ENCODE data around the gene SETD5.

GRCh38 chr3:9439331-9439730, 41.9 kb downstream of the SETD5 start:
- TF ChIP-seq CTCF (IDR thresholded peaks at IDR 0.05) (no peak), POLR2A (IDR thresholded peaks at IDR 0.05) (no peak)
